SK-N-SH (cell line): ENCODE measurements around the gene FADS3. TPM values are rescaled to one million over a fixed set of nuclear protein-coding genes. Genes with fewer than 3 reads are reported as not detected.

ENCODE experiments used
- CTCF ChIA-PET: fragments of 300-600, 350-600 bp; formaldehyde crosslinking; extraction: SDS; loops from one replicate; lab custom pipeline; 2021; lab: Yijun Ruan, JAX
- POLR2A ChIA-PET: fragments of 350-600 bp; sonication (Branson Sonifier 250); formaldehyde crosslinking; extraction: SDS; loops from one replicate; lab custom pipeline; 2020; ENCODE audit warnings: antibody characterized with exemption, inconsistent platforms; lab: Yijun Ruan, JAX
- DNase-seq: peaks from one replicate; pipeline ENCODE4 v3.0.0; 2012
- H2AFZ ChIP-seq: fragments of 200-600 bp; sonication (generic); 2 replicates; pipeline ENCODE4 v1.8.1; 2016; ENCODE audit warnings: antibody characterized with exemption, mild to moderate bottlenecking, low read depth
- H3F3A ChIP-seq: fragments of 200-600 bp; sonication (generic); replicated peaks from 2 replicates; pipeline ENCODE3; 2016; ENCODE audit warnings: antibody characterized with exemption, mild to moderate bottlenecking; ENCODE audit not compliant: insufficient read depth
- H3K27ac ChIP-seq, 2 experiments: fragments of 200-500 bp in 1 of 2; fragments of 200-600 bp in 1 of 2; sonication (Bioruptor generic) in 1 of 2; sonication (generic), shearing (Covaris generic) in 1 of 2; 2 replicates each; pipeline versions ENCODE4 v1.5.1 to v1.6.1; 2014 to 2016; ENCODE audit warnings: low read depth in 2 of 2, inconsistent platforms in 1 of 2, low read length in 1 of 2, mild to moderate bottlenecking in 1 of 2, mixed read lengths in 1 of 2
- H3K27me3 ChIP-seq: fragments of 200-600 bp; sonication (generic), shearing (Covaris generic); 2 replicates; pipeline ENCODE4 v1.6.1; 2016; ENCODE audit warnings: mixed run types; ENCODE audit not compliant: insufficient read depth
- H3K36me3 ChIP-seq, 2 experiments: fragments of 200-500 bp in 1 of 2; fragments of 200-600 bp in 1 of 2; sonication (Bioruptor generic) in 1 of 2; sonication (generic) in 1 of 2; replicated peaks in 1 of 2; 2 replicates each; pipeline versions ENCODE3 to v1.5.1; 2014 to 2016; ENCODE audit warnings: low read length in 1 of 2, mild to moderate bottlenecking in 1 of 2; ENCODE audit not compliant: insufficient read depth in 2 of 2, control insufficient read depth in 1 of 2
- H3K4me1 ChIP-seq, 2 experiments: fragments of 200-500 bp in 1 of 2; fragments of 200-600 bp in 1 of 2; sonication (Bioruptor generic) in 1 of 2; sonication (generic), shearing (Covaris generic) in 1 of 2; 2 replicates each; pipeline versions ENCODE4 v1.5.1 to v1.6.1; 2014 to 2016; ENCODE audit warnings: low read depth in 1 of 2, low read length in 1 of 2, mixed run types in 1 of 2; ENCODE audit not compliant: insufficient read depth in 2 of 2, control insufficient read depth in 1 of 2
- H3K4me2 ChIP-seq: fragments of 200-600 bp; sonication (generic), shearing (Covaris generic); 2 replicates; pipeline ENCODE4 v1.6.1; 2017; ENCODE audit warnings: mixed run types
- H3K4me3 ChIP-seq, 2 experiments: fragments of 200-500 bp in 1 of 2; fragments of 200-600 bp in 1 of 2; sonication (Bioruptor generic) in 1 of 2; sonication (generic), shearing (Covaris generic) in 1 of 2; 2 replicates each; pipeline versions ENCODE4 v1.5.1 to v1.8.1; 2014 to 2016; ENCODE audit warnings: low read depth in 2 of 2, inconsistent platforms in 1 of 2, low read length in 1 of 2, mild to moderate bottlenecking in 1 of 2, mixed read lengths in 1 of 2, moderate library complexity in 1 of 2
- H3K79me2 ChIP-seq: fragments of 200-600 bp; sonication (generic); 2 replicates; pipeline ENCODE4 v1.8.1; 2017; ENCODE audit warnings: mild to moderate bottlenecking; ENCODE audit not compliant: insufficient read depth
- H3K9ac ChIP-seq: fragments of 200-600 bp; sonication (generic); 2 replicates; pipeline ENCODE4 v1.6.1; 2017; ENCODE audit warnings: mixed run types
- H3K9me2 ChIP-seq: fragments of 200-600 bp; sonication (generic); 2 replicates; pipeline ENCODE4 v1.6.1; 2017; ENCODE audit warnings: mixed run types
- H3K9me3 ChIP-seq: fragments of 200-600 bp; sonication (generic); 2 replicates; pipeline ENCODE4 v1.6.1; 2017; ENCODE audit warnings: mixed run types, mild to moderate bottlenecking, moderate library complexity
- H4K20me1 ChIP-seq: fragments of 200-600 bp; sonication (generic); 2 replicates; pipeline ENCODE4 v1.6.1; 2017; ENCODE audit warnings: mild to moderate bottlenecking, mixed run types; ENCODE audit not compliant: insufficient read depth
- EP300 ChIP-seq, 2 experiments: IDR thresholded peaks; 2 replicates each; pipeline versions ENCODE4 v1.4.0 to v1.6.1; 2012; ENCODE audit warnings: borderline replicate concordance in 1 of 2, low read depth in 1 of 2, low read length in 1 of 2
- GABPA ChIP-seq: IDR thresholded peaks from 2 replicates; pipeline ENCODE4 v1.4.0; 2012; ENCODE audit warnings: low read depth, mild to moderate bottlenecking
- GATA2 ChIP-seq: sonication (generic); formaldehyde crosslinking; IDR thresholded peaks from 2 replicates; pipeline ENCODE4 v1.5.0; 2020; ENCODE audit warnings: mild to moderate bottlenecking, missing genetic modification reagents
- MXI1 ChIP-seq: IDR thresholded peaks from 2 replicates; pipeline ENCODE4 v1.6.1; 2012; ENCODE audit warnings: mild to moderate bottlenecking, low read depth, low read length, improper control_type of control experiment
- NFIC ChIP-seq: IDR thresholded peaks from 2 replicates; pipeline ENCODE4 v1.4.0; 2012; ENCODE audit warnings: borderline replicate concordance
- POLR2AphosphoS5 ChIP-seq: IDR thresholded peaks from 2 replicates; pipeline ENCODE4 v1.6.1; 2012; ENCODE audit warnings: low read depth, low read length
- RAD21 ChIP-seq: IDR thresholded peaks from 2 replicates; pipeline ENCODE4 v1.6.1; 2012; ENCODE audit warnings: mild to moderate bottlenecking, low read length
- YY1 ChIP-seq: IDR thresholded peaks from 2 replicates; pipeline ENCODE4 v1.4.0; 2012; ENCODE audit warnings: low read depth, mild to moderate bottlenecking
- WGBS: methylation state at CpG from one replicate; pipeline ENCODE4 v1.1.6; 2017; ENCODE audit warnings: low lambda C conversion rate; 5-methylcytosine and 5-hydroxymethylcytosine counted together
- polyA plus RNA-seq, 3 experiments: library from polyadenylated mRNA; depleted of rRNA; stranded (reverse); fragments of >200 nt; gene quantifications; 2 replicates each; pipeline ENCODE4 v1.2.3, GENCODE V29; 2012
- TF ChIP-seq, protein P1 (sequence below): fragments of 200-600 bp; sonication (generic); IDR thresholded peaks from 2 replicates; pipeline ENCODE4 v1.6.1; 2017; ENCODE audit warnings: antibody characterized with exemption, mild to moderate bottlenecking, moderate library complexity
- TF ChIP-seq, protein P2 (sequence below): IDR thresholded peaks from 2 replicates; pipeline ENCODE4; 2012
- TF ChIP-seq, protein P3 (sequence below): IDR thresholded peaks from 2 replicates; pipeline ENCODE4 v1.4.0; 2012; ENCODE audit warnings: low read depth, borderline replicate concordance
- TF ChIP-seq, protein P4 (sequence below): IDR thresholded peaks from 2 replicates; pipeline ENCODE4 v1.4.0; 2012; ENCODE audit warnings: low read depth
- TF ChIP-seq, protein P5 (sequence below): IDR thresholded peaks from 2 replicates; pipeline ENCODE4 v1.4.0; 2012; ENCODE audit warnings: low read depth, borderline replicate concordance

The FADS3 gene
- polyA plus RNA-seq, 1 of the 3 experiments (the other 2 are of a cell fraction), result 93.3 TPM

DNA sequence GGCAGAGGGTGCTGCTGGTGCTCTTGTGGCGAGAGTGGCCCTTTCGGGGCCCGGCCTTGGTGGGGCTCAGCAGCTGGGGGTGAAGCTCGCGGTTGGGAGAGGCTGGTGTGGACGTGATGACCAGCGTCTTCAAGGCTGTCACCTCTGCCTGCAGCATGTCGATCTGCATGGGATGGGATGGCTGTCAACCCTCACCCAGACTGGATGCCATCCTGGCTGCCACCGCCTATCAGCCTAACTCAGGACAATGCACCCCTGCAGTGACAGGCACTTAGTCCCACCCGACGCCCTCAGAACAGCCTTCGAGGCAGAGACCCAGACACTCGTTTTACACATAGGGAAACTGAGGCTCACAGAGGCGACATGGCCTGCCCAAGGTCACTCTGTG is 15.2 kb upstream of the FADS3 start:
- Histone ChIP-seq H3K4me2 (no peak overlapping the region), H3K27me3 (no peaks in the 10 kb centered on the region), H3K9me3 (no peaks in the 10 kb centered on the region), H3K79me2 (no peaks in the 10 kb centered on the region), H3K36me3 (peaks cover 0 to 8% of the 10 kb centered on the region in 2 experiments), H3K27ac (no peak overlapping the region), H2AFZ (no peak overlapping the region), H3K9ac (no peak overlapping the region), H3K4me1 (no peaks in the 10 kb centered on the region), H3F3A (no peaks in the 10 kb centered on the region), H3K4me3 (no peak overlapping the region), H4K20me1 (no peaks in the 10 kb centered on the region), H3K9me2 (no peaks in the 10 kb centered on the region)
- TF ChIP-seq GABPA (no peak), EP300 (IDR thresholded peaks at IDR 0.05; ENCODE audit: borderline replicate concordance in 1 of 2, low read depth in 1 of 2, low read length in 1 of 2) (no peak), GATA2 (CRISPR knock-in tag) (no peak), MXI1 (no peak), YY1 (no peak)
- TF ChIP-seq, protein P1, sequence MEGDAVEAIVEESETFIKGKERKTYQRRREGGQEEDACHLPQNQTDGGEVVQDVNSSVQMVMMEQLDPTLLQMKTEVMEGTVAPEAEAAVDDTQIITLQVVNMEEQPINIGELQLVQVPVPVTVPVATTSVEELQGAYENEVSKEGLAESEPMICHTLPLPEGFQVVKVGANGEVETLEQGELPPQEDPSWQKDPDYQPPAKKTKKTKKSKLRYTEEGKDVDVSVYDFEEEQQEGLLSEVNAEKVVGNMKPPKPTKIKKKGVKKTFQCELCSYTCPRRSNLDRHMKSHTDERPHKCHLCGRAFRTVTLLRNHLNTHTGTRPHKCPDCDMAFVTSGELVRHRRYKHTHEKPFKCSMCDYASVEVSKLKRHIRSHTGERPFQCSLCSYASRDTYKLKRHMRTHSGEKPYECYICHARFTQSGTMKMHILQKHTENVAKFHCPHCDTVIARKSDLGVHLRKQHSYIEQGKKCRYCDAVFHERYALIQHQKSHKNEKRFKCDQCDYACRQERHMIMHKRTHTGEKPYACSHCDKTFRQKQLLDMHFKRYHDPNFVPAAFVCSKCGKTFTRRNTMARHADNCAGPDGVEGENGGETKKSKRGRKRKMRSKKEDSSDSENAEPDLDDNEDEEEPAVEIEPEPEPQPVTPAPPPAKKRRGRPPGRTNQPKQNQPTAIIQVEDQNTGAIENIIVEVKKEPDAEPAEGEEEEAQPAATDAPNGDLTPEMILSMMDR, result no peak
- TF ChIP-seq, protein P2, sequence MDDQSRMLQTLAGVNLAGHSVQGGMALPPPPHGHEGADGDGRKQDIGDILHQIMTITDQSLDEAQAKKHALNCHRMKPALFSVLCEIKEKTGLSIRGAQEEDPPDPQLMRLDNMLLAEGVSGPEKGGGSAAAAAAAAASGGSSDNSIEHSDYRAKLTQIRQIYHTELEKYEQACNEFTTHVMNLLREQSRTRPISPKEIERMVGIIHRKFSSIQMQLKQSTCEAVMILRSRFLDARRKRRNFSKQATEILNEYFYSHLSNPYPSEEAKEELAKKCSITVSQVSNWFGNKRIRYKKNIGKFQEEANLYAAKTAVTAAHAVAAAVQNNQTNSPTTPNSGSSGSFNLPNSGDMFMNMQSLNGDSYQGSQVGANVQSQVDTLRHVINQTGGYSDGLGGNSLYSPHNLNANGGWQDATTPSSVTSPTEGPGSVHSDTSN, result no peak
- CTCF ChIA-PET, result interaction anchor here (1.0 to 12.1 kb wide), 5 partner anchors 8 to 175 kb away, joined by 3 to 543 read pairs (median 29); partner anchors contain the start of genes BEST1 and FTH1
- no peak for DNase-seq
- WGBS, result 84% methylated on average over 8 of the region's 14 CpGs
- POLR2A ChIA-PET, result no interaction called here

DNA sequence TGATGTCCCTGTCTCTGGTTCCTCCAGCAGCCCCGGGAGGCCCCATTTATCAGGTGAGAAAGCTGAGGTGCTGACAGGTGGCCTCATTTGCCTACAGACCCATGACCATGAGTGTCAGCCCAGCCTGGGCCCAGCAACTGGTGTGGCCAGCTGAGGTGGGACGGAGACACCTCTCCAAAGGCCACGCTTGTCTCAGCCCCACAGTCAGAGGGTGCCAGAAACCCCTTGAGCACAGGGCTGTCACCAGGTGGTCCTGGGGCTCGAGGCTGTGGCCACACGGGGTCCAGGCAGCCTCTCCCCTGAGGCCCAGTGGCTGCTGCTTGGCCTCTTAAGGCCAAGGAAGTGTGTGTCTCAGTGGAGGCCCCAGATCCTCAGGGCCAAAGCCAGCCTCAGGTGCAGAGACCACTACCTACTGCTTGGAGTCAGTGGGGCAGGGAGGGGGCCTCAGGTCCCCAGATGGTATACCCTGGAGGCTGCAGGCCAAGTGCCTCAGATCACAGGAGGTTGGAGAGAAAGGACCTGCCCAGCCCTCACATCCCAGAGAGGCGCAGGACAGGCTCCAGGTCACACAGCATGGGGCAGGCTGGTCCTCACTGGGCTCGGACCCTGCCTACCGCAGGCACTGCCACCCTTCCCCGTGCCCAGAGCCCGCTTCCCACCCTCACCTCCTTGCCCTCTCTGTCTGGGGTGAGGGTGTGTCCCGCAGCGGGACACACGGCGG is 14.6 kb upstream of the FADS3 start:
- no peaks in the 10 kb centered on the region for H3K27me3 ChIP-seq
- ChIA-PET CTCF (interaction anchor here (1.0 to 12.1 kb wide), 5 partner anchors 43 to 176 kb away, joined by 3 to 543 read pairs (median 29); partner anchors contain the start of genes BEST1 and FTH1), POLR2A (no interaction called here)
- no peak for DNase-seq
- no peak overlapping the region for H3K27ac ChIP-seq
- no peak overlapping the region for H2AFZ ChIP-seq
- TF ChIP-seq, protein P3, sequence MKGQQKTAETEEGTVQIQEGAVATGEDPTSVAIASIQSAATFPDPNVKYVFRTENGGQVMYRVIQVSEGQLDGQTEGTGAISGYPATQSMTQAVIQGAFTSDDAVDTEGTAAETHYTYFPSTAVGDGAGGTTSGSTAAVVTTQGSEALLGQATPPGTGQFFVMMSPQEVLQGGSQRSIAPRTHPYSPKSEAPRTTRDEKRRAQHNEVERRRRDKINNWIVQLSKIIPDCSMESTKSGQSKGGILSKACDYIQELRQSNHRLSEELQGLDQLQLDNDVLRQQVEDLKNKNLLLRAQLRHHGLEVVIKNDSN, result no peak
- TF ChIP-seq RAD21 (no peak), POLR2AphosphoS5 (no peak), NFIC (no peak)
- TF ChIP-seq, protein P4, sequence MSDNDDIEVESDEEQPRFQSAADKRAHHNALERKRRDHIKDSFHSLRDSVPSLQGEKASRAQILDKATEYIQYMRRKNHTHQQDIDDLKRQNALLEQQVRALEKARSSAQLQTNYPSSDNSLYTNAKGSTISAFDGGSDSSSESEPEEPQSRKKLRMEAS, result no peak
- TF ChIP-seq, protein P5, sequence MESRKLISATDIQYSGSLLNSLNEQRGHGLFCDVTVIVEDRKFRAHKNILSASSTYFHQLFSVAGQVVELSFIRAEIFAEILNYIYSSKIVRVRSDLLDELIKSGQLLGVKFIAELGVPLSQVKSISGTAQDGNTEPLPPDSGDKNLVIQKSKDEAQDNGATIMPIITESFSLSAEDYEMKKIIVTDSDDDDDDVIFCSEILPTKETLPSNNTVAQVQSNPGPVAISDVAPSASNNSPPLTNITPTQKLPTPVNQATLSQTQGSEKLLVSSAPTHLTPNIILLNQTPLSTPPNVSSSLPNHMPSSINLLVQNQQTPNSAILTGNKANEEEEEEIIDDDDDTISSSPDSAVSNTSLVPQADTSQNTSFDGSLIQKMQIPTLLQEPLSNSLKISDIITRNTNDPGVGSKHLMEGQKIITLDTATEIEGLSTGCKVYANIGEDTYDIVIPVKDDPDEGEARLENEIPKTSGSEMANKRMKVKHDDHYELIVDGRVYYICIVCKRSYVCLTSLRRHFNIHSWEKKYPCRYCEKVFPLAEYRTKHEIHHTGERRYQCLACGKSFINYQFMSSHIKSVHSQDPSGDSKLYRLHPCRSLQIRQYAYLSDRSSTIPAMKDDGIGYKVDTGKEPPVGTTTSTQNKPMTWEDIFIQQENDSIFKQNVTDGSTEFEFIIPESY, result no peak
- H3F3A ChIP-seq, result no peaks in the 10 kb centered on the region
- H3K9ac ChIP-seq, result no peak overlapping the region
- H3K4me1 ChIP-seq, result no peaks in the 10 kb centered on the region
- H3K79me2 ChIP-seq, result no peaks in the 10 kb centered on the region
- peaks cover 0 to 8% of the 10 kb centered on the region in 2 experiments for H3K36me3 ChIP-seq
- no peak overlapping the region for H3K4me2 ChIP-seq
- 76% methylated on average over 11 of the region's 14 CpGs for WGBS
- no peaks in the 10 kb centered on the region for H4K20me1 ChIP-seq
- no peaks in the 10 kb centered on the region for H3K9me2 ChIP-seq
- H3K4me3 ChIP-seq, result no peak overlapping the region
- H3K9me3 ChIP-seq, result no peaks in the 10 kb centered on the region
